22Rv1 (cell line): Measurements from ENCODE around the gene CCL18.

ENCODE experiments used
- H3K27ac ChIP-seq: fragments of 450-650 bp; 2 replicates; pipeline ENCODE4 v1.5.1; 2017
- ZFX ChIP-seq: fragments of 450-650 bp; IDR thresholded peaks from 2 replicates; pipeline ENCODE4 v1.6.1; 2017; ENCODE audit warnings: antibody characterized with exemption, borderline replicate concordance
- TF ChIP-seq, protein P1 (sequence below): fragments of 450-650 bp; IDR thresholded peaks from 2 replicates; pipeline ENCODE4 v1.5.1; 2017; ENCODE audit warnings: mild to moderate bottlenecking

CCL18 gene

DNA sequence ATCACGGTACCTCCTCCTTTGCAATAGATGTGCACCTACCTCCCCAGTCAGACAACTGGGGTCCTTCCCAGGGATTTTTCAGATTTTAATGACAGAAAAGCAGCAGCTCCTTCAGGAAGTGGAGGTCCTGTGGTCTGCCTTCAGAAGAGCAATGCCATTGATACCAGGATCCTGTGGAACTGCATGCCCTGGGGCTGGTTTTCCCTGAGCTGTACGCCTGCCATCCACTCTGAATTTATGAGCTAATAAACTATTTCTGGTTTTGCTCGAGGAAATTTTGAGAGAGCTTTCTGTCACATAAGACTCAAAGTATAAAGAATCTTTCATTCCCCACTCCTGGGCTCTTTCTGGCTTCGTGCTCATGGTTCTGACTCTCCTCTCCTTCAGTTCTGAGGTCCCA lies 36.3 kb upstream of the CCL18 start:
- TF ChIP-seq, protein P1, sequence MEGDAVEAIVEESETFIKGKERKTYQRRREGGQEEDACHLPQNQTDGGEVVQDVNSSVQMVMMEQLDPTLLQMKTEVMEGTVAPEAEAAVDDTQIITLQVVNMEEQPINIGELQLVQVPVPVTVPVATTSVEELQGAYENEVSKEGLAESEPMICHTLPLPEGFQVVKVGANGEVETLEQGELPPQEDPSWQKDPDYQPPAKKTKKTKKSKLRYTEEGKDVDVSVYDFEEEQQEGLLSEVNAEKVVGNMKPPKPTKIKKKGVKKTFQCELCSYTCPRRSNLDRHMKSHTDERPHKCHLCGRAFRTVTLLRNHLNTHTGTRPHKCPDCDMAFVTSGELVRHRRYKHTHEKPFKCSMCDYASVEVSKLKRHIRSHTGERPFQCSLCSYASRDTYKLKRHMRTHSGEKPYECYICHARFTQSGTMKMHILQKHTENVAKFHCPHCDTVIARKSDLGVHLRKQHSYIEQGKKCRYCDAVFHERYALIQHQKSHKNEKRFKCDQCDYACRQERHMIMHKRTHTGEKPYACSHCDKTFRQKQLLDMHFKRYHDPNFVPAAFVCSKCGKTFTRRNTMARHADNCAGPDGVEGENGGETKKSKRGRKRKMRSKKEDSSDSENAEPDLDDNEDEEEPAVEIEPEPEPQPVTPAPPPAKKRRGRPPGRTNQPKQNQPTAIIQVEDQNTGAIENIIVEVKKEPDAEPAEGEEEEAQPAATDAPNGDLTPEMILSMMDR: no peak
- no peak for TF ChIP-seq ZFX
- no peak overlapping the region for H3K27ac ChIP-seq

DNA sequence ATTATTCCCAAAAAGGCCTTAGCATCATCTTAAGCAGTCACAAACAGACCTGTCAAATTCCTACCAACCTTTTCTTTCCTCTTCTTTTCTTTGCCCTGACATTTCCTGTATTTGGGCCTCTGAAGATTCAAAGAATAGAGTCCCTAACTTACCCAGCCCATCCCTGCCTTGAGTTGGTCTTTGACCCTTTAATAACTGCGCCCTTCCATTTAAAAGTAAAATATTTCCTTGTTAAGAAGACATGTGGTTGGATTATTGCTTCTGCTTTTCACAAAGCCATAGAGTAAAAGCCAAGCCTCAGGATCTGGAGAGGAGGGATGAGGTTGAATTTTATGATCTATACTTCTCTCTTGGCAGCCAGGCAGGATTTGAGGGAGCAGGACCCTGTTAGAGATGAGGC lies 33.1 kb upstream of the CCL18 start:
- TF ChIP-seq, protein P1: no peak
- no peak for TF ChIP-seq ZFX
- H3K27ac ChIP-seq: no peak overlapping the region

DNA sequence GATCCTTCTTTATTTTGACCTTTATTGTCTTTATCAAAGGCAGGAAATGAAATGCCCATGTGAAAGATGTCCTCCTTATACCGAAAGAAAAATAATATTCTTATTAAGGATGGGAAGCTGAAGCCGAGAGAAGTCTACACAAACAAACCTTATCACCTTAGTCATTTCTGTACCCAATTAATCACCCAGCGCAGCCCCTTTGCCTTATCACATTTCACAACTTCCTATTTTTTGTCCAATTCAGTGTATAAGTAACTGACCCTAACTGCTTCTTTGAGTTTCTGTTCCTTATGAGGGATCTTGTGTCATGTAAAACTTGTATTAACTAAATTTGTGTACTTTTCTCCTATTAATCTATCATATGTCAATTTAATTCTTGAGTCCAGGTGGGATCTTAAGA lies 29.9 kb upstream of the CCL18 start:
- TF ChIP-seq, protein P1: no peak
- TF ChIP-seq ZFX: no peak
- no peak overlapping the region for H3K27ac ChIP-seq

DNA sequence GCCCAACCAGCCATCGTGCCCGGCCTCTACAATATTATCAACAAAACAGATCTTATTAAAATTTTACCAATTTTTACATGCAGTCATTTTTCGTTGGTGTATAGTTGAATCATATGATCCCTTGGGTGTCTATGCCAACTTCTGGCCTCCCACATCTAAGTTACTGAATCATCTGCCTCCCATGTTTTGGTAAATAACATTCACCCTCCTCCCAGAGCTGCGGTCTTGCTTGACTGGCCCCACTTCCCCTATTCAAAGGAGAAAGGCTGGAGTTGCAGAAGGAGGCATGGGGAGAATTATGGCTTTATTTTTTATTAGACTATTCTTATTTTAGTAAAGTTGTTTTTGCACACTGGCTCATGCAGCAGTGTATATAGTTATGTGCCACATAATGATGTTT lies 27.8 kb upstream of the CCL18 start:
- no peak overlapping the region for H3K27ac ChIP-seq
- TF ChIP-seq, protein P1: no peak
- no peak for TF ChIP-seq ZFX

DNA sequence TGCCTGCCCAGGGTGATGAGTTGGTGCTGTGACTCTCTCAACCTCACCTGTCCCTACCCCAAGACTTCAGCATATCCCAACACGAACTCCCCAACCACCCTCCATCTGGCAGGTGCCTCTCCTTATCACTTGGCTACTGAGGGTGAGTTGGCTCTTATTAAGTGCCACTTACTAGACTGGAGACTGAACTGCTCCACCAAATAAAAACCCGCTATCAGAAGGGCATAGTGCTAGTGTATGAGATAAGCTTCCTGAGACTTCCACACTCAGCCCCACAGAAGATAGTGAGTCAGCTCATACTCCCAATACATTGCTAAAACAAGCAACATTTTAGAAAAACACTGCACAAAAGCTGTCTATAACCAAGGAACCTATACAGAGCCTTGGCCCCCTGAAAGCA lies 16.0 kb upstream of the CCL18 start:
- TF ChIP-seq, protein P1: no peak
- TF ChIP-seq ZFX: no peak

DNA sequence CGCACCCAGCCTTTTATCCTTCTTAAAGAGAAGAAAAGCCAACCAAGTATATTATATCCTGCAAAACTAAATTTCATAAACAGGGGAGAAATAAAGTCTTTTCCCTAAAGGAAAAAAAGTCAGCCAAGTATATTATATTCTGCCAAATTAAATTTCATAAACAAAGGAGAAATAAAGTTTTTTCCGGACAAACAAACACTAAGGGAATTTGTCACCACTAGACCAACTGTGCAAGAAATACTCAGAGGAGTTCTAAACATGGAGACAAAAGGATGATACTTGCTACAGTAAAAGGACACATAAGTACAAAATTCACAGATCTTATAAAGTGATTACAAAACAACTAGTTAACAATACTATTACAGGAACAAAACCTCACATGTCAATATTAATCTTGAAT lies 14.4 kb upstream of the CCL18 start:
- TF ChIP-seq ZFX: no peak
- TF ChIP-seq, protein P1: no peak
- no peak overlapping the region for H3K27ac ChIP-seq

More for the DNA sequence above, 16.0 kb upstream of the CCL18 start:
- H3K27ac ChIP-seq: no peak overlapping the region

DNA sequence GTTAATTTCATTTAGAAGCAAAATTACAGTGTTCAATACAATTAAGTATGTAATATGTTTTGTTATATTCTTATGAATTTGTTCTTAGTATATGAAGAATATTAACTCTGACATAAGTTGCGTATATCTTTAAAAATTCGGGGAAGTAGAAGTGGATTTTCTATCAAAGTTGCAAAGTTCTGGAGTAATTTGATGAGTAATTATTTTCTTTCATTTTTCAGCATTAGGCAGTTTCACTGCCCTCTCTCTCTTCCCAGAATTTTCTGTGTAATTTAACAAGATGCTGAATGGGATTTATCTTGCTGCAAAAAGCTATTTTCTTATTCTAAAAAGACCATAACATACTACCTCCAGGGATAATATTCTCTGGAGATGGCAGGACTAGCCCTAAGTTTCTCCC lies 8.9 kb upstream of the CCL18 start:
- TF ChIP-seq ZFX: no peak
- TF ChIP-seq, protein P1: no peak
- H3K27ac ChIP-seq: no peak overlapping the region
